ENCODE results near the gene MZT2A. TPM values are rescaled to one million over a fixed set of nuclear protein-coding genes. Genes with fewer than 3 reads are reported as not detected.
"Not testable (repeated sequence)": the region's sequence is repeated elsewhere in the genome, so short reads cannot be mapped to it uniquely, and the experiment has no call there.

Gene MZT2A
- polyA plus RNA-seq, 1 of the 3 experiments (the other 2 are of a cell fraction) = 61.9 TPM

DNA sequence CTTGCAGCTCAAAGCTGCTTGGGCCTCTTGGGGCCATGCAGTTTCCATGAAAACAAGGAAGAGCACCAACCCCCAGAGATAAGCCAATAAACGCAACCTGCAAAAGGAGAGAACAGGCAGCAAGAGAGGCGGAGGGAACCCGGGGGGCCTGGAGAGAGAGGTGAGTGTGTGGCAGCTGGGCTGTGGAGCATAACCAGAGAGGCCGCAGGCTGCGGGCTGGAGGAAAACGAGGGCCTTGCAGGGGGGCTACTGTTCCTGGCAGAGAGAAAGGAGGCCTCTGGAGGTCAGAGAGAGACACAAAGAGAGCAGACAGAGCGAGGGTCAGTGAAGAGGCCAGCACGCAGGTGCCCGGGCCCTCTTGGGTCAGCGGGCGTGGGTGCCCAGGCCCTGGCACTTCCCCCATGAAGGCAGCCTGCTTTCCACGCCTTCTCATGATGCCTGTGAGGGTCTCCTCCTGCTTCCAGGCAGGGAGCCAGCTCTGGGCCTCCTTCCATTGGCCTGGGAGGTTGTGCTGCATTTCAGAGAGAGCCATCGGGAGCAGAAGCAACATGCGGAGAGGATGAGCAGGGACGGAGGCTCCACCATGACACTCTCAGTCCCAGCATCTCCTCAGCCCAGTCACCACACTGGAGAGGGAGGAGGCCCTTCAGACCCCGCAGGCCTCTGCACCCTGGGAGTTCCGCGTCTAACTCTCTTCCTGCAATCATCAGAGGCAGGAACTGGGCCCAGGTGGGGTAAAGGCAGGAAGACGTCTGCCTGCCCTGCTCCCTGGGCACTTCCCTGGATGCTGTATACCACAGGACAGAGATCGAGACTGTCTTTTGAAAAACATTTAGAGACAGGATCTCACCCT, 1.4 kb downstream of the MZT2A start:
- H3K9me3 ChIP-seq; H2AFZ ChIP-seq (ENCODE audit: low read depth); H3K27me3 ChIP-seq (ENCODE audit: insufficient read depth); POLR2A ChIA-PET; H3K9me2 ChIP-seq; H3F3A ChIP-seq (replicated peaks; ENCODE audit: insufficient read depth); H3K36me3 ChIP-seq (replicated peaks in 1 of 2; ENCODE audit: control insufficient read depth in 1 of 2, insufficient read depth in 2 of 2, low read length in 1 of 2); H4K20me1 ChIP-seq (ENCODE audit: insufficient read depth): not testable (repeated sequence)
- WGBS (ENCODE audit: low lambda C conversion rate) = 81% methylated on average over 20 of the region's 20 CpGs
- CTCF ChIA-PET = interaction anchor here (2.8 kb wide), 1 partner anchor 77 kb away, joined by 18 read pairs; no protein-coding TSS in a partner anchor
- peaks cover 6 to 15% of the 10 kb centered on the region in 2 experiments; a peak in 2 of 4 replicates for H3K4me1 ChIP-seq (ENCODE audit: control insufficient read depth in 1 of 2, insufficient read depth in 2 of 2, low read depth in 1 of 2, low read length in 1 of 2)
- peak overlapping the region; percentile 61 for H3K9ac ChIP-seq
- peak overlapping the region; percentile 37 to 49; a peak in 3 of 4 replicates for H3K4me3 ChIP-seq (ENCODE audit: low read depth in 2 of 2, low read length in 1 of 2)
- peak overlapping the region in 1 of 2 experiments; percentile 75; a peak in 2 of 4 replicates for H3K27ac ChIP-seq (ENCODE audit: low read depth in 2 of 2, low read length in 1 of 2)
- H3K4me2 ChIP-seq = peak overlapping the region; percentile 70
- peaks cover 45% of the 10 kb centered on the region for H3K79me2 ChIP-seq (ENCODE audit: insufficient read depth)
- peak; percentile 36 for DNase-seq

DNA sequence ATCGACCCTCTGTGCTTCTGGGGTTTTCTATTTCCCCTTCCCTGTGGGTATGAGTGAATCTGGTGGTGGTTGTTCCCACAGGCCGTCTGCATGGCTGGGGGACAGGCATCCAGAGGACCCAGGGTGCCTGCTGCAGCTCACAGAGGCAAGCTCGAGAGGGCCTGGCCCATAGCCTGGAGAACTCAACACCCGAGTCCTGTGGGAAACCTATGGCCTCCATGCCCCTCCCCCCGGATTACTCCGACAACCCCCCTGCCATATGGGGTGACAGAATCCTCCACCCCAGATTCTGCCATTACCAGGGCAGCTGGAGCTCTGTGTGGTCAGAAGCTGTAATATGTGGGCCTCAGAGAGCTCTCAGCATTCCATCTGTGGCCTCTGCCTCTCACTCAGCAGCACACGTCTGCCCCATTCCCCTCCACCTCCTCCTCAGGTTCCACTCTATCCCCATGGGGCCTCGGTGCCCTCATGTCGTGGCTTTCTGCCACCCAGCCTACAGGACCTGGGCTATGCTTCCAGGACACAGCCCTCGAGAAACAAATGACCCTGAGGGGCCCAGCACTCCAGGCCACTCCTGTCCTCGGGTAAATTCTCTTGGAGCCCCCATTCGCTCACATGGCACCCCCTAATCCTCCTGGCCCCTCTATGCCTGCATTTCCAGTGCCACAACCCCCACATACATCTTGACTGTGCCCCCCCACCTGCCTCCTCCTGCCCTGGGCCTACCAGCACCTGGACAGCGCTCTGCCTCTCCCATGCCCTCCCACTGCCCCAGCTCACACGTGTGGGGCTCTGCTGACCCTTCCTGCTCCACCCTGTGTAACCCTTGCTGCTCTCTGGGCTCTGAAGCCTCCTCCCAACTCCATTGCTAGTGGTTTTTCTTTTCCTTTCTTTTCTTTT, 3.6 kb downstream of the MZT2A start:
- ChIA-PET CTCF (interaction anchor here (1.4 kb wide), 1 partner anchor 75 kb away, joined by 3 read pairs; no protein-coding TSS in a partner anchor), POLR2A (interaction anchor here (0.7 kb wide), 1 partner anchor 1304 kb away, joined by 3 read pairs; no protein-coding TSS in a partner anchor)
- 82% methylated on average over 10 of the region's 14 CpGs for WGBS (ENCODE audit: low lambda C conversion rate)
- Histone ChIP-seq H3K4me2 (no peak overlapping the region), H2AFZ (ENCODE audit: low read depth) (no peak overlapping the region), H3K4me1 (ENCODE audit: control insufficient read depth in 1 of 2, insufficient read depth in 2 of 2, low read depth in 1 of 2, low read length in 1 of 2) (peaks cover 0 to 11% of the 10 kb centered on the region in 2 experiments; a peak in 1 of 4 replicates), H3K9me2 (no peaks in the 10 kb centered on the region), H3K4me3 (ENCODE audit: low read depth in 2 of 2, low read length in 1 of 2) (no peak overlapping the region), H3K9ac (no peak overlapping the region), H3F3A (replicated peaks; ENCODE audit: insufficient read depth) (no peaks in the 10 kb centered on the region), H3K79me2 (ENCODE audit: insufficient read depth) (peaks cover 22% of the 10 kb centered on the region), H3K36me3 (replicated peaks in 1 of 2; ENCODE audit: control insufficient read depth in 1 of 2, insufficient read depth in 2 of 2, low read length in 1 of 2) (no peaks in the 10 kb centered on the region), H3K27ac (ENCODE audit: low read depth in 2 of 2, low read length in 1 of 2) (no peak overlapping the region; a peak in 1 of 4 replicates), H3K27me3 (ENCODE audit: insufficient read depth) (no peaks in the 10 kb centered on the region), H3K9me3 (no peaks in the 10 kb centered on the region), H4K20me1 (ENCODE audit: insufficient read depth) (no peaks in the 10 kb centered on the region)
- no peak for DNase-seq
- TF ChIP-seq, protein P1, sequence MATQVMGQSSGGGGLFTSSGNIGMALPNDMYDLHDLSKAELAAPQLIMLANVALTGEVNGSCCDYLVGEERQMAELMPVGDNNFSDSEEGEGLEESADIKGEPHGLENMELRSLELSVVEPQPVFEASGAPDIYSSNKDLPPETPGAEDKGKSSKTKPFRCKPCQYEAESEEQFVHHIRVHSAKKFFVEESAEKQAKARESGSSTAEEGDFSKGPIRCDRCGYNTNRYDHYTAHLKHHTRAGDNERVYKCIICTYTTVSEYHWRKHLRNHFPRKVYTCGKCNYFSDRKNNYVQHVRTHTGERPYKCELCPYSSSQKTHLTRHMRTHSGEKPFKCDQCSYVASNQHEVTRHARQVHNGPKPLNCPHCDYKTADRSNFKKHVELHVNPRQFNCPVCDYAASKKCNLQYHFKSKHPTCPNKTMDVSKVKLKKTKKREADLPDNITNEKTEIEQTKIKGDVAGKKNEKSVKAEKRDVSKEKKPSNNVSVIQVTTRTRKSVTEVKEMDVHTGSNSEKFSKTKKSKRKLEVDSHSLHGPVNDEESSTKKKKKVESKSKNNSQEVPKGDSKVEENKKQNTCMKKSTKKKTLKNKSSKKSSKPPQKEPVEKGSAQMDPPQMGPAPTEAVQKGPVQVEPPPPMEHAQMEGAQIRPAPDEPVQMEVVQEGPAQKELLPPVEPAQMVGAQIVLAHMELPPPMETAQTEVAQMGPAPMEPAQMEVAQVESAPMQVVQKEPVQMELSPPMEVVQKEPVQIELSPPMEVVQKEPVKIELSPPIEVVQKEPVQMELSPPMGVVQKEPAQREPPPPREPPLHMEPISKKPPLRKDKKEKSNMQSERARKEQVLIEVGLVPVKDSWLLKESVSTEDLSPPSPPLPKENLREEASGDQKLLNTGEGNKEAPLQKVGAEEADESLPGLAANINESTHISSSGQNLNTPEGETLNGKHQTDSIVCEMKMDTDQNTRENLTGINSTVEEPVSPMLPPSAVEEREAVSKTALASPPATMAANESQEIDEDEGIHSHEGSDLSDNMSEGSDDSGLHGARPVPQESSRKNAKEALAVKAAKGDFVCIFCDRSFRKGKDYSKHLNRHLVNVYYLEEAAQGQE (IDR thresholded peaks at IDR 0.05; ENCODE audit: low read depth, low read length) = 0 out of 2 replicates have a peak, but pooled peaks have one; percentile 33
- TF ChIP-seq EP300 (IDR thresholded peaks at IDR 0.05; ENCODE audit: borderline replicate concordance in 1 of 2, low read depth in 1 of 2, low read length in 1 of 2) = no peak

DNA sequence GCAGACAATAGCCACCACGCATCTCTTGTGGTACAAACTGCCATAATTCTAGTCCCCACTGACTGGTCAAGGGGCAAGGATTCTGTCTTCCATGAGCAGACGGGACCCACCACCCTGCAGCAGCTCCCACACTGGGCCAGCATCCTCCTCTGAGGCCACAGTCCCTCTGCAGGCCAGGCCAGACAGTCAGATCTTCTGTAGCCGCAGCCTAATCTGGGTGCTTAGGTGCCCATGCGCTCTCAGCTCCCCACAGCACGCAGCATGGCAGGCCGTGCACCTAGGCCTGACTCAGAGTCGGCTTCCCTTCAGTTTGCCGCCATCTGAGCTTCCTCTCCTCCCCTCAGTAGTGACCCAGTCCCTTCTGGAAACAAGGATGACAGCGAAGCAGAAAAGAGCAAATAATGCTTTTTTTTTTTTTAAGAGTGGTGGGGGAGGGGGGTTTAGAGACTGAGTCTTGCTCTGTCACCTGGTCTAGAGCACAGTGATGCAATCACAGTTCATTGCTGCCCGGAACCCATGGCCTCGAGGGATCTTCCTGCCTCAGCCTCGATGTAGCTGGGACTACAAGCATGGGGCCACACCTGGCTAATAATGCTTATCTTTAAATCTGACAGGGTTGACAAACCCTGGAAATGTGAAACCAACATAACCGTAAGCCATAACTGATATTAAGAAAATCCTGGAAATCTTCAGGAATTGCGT, 5.8 kb downstream of the MZT2A start:
- POLR2A ChIA-PET; H3K27me3 ChIP-seq (ENCODE audit: insufficient read depth); H3K9me2 ChIP-seq; CTCF ChIA-PET; H3K9ac ChIP-seq; H3K4me2 ChIP-seq; H2AFZ ChIP-seq (ENCODE audit: low read depth); DNase-seq; H3K4me3 ChIP-seq (ENCODE audit: low read depth in 2 of 2, low read length in 1 of 2); H3K36me3 ChIP-seq (replicated peaks in 1 of 2; ENCODE audit: control insufficient read depth in 1 of 2, insufficient read depth in 2 of 2, low read length in 1 of 2); H3K4me1 ChIP-seq (ENCODE audit: control insufficient read depth in 1 of 2, insufficient read depth in 2 of 2, low read depth in 1 of 2, low read length in 1 of 2); H3K27ac ChIP-seq (ENCODE audit: low read depth in 2 of 2, low read length in 1 of 2); H3K9me3 ChIP-seq; H4K20me1 ChIP-seq (ENCODE audit: insufficient read depth); H3F3A ChIP-seq (replicated peaks; ENCODE audit: insufficient read depth): not testable (repeated sequence)
- peaks cover 11% of the 10 kb centered on the region; the same call in 1 of the 2 replicates for H3K79me2 ChIP-seq (ENCODE audit: insufficient read depth)
- WGBS (ENCODE audit: low lambda C conversion rate) = 84% methylated on average over 13 of the region's 14 CpGs

GRCh38 chr2:131484906-131485460, 7.2 kb downstream of the MZT2A start:
- POLR2A ChIA-PET = interaction anchor here (0.7 kb wide), 1 partner anchor 1296 kb away, joined by 3 read pairs; no protein-coding TSS in a partner anchor
- CTCF ChIA-PET = not testable (repeated sequence)
- 95% methylated on average over 9 of the region's 11 CpGs for WGBS (ENCODE audit: low lambda C conversion rate)

More at GRCh38 chr2:131484906-131485460, 7.2 kb downstream of the MZT2A start:
- DNase-seq; H4K20me1 ChIP-seq (ENCODE audit: insufficient read depth); H3K9ac ChIP-seq; H3K27me3 ChIP-seq (ENCODE audit: insufficient read depth); H3K4me1 ChIP-seq (ENCODE audit: control insufficient read depth in 1 of 2, insufficient read depth in 2 of 2, low read depth in 1 of 2, low read length in 1 of 2); H3K36me3 ChIP-seq (replicated peaks in 1 of 2; ENCODE audit: control insufficient read depth in 1 of 2, insufficient read depth in 2 of 2, low read length in 1 of 2); H3K9me3 ChIP-seq; H2AFZ ChIP-seq (ENCODE audit: low read depth); H3K4me3 ChIP-seq (ENCODE audit: low read depth in 2 of 2, low read length in 1 of 2); H3K27ac ChIP-seq (ENCODE audit: low read depth in 2 of 2, low read length in 1 of 2); H3F3A ChIP-seq (replicated peaks; ENCODE audit: insufficient read depth); H3K9me2 ChIP-seq; H3K79me2 ChIP-seq (ENCODE audit: insufficient read depth); H3K4me2 ChIP-seq: not testable (repeated sequence)

Measured in SK-N-SH (cell line).